NCI-H2107 treated with DMSO at 0.1 percent for 48 hours (cell line): Measurements from ENCODE around the gene C16orf78.
"Not testable (repeated sequence)": the region's sequence is repeated elsewhere in the genome, so short reads cannot be mapped to it uniquely, and the experiment has no call there.

Source experiments
- DNase-seq: peaks from one replicate; lab custom pipeline; 2025; ENCODE audit not compliant: unreplicated experiment; lab: John Stamatoyannopoulos, UW

C16orf78 gene

GRCh38 chr16:49349446-49350168 lies 24.0 kb upstream of the C16orf78 start:
- DNase-seq: no peak

GRCh38 chr16:49350265-49351095 lies 23.1 kb upstream of the C16orf78 start:
- DNase-seq: no peak

GRCh38 chr16:49351096-49351487 lies 22.5 kb upstream of the C16orf78 start:
- DNase-seq: no peak

- DNase-seq: no peak
These were observed 20.7 kb upstream of the C16orf78 start for GRCh38 chr16:49352892-49353291.

DNA sequence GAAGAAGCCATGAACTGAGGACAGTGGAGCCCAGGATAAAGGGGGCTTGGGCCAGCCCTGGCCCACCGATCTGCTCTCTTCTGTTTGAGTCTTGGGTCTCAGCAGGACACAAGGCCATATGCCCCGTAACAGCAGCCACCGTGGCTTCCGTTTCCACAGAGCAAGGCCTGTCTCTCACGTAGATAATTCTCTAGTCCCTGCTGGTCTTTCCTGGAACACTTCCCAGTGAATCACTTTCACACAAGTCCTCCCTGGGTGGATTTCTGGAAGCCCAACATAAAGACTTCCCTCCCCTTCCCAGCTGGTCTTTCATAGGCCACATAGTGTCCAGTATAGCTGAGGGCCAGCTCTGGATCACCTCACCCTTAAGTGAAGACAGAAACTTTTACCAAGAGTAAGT lies 19.9 kb upstream of the C16orf78 start:
- no peak for DNase-seq

- DNase-seq: no peak
These were observed 19.5 kb upstream of the C16orf78 start for GRCh38 chr16:49354101-49354500.

- no peak for DNase-seq
These were observed 18.6 kb upstream of the C16orf78 start for GRCh38 chr16:49354991-49355390.

GRCh38 chr16:49355933-49356665 lies 17.5 kb upstream of the C16orf78 start:
- DNase-seq: no peak

- DNase-seq: no peak
These were observed 16.7 kb upstream of the C16orf78 start for GRCh38 chr16:49356728-49357488.

DNA sequence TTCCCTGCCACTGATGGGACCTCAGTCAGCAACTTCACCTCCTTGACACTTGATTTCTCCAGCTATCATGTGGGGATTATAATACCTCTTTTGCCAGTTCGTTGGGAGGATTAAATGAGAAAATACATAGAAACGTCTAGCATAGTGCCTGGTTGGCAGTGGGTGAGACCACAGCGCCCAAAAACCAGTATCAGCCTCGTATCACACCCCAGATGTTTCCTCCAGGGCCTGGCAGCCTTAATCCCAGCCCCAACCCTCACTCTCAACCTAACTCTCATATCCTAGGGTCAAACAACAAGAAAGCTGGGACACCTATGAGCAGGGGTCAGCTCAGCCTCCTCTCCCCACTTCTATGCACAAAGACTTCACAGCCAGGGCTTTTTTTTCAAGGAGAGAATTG lies 14.0 kb upstream of the C16orf78 start:
- no peak for DNase-seq

DNA sequence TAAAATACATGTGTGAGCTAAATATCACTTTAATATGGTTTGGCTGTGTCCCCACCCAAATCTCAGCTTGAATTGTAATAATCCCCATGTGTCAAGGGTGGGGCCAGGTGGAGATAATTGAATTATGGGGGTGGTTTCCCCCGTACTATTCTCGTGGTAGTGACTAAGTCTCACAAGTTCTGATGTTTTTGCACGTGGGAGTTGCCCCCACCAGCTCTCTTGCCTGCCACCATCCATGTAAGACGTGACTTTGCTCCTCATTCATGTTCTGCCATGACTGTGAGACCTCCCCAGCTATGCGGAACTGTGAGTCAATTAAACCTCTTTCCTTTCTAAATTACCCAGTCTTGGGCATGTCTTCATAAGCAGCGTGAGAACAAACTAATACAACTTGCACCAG lies 11.9 kb upstream of the C16orf78 start:
- DNase-seq: not testable (repeated sequence)

GRCh38 chr16:49362230-49362629 lies 11.4 kb upstream of the C16orf78 start:
- no peak for DNase-seq

GRCh38 chr16:49365711-49366509 lies 7.7 kb upstream of the C16orf78 start:
- no peak for DNase-seq

DNA sequence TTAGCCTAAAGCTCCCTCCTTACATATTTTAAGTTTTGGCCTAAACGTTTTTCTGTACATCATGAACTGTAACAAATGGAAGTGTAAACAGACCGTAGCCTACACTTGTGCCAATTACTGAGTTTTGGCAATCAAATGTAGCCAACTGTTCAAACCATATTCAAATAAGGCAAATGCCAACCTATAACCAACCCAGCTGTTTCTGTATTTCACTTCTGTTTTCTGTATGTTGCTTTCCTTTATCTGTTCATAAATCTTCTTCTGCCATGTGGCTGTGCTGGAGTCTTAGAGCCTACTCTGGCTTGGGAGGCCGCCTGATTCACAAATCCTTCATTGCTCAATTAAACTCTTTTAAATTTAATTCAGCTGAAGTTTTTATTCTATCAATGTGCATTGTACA lies 6.9 kb upstream of the C16orf78 start:
- no peak for DNase-seq

GRCh38 chr16:49369651-49370611 lies 3.7 kb upstream of the C16orf78 start:
- no peak for DNase-seq

DNA sequence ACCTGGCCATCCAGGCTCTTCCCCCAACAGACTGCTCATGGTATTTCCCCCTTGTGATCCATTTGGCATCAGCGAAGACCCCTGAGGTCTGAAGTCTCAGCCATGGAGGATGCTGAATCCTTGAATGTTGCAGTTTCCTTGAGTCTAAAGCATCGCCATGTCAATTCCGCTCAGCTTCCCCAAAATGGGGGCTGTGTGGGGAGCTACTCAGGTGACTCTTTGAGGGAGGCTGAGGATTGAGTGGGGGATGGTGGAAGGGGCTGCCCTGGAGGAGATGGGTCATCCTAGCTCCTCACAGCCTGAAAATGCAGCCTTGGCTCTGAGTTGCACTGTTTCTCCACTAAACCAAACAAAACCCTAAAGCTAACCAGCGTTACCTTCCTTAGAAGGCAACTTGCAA lies 2.6 kb downstream of the C16orf78 start:
- DNase-seq: no peak

DNA sequence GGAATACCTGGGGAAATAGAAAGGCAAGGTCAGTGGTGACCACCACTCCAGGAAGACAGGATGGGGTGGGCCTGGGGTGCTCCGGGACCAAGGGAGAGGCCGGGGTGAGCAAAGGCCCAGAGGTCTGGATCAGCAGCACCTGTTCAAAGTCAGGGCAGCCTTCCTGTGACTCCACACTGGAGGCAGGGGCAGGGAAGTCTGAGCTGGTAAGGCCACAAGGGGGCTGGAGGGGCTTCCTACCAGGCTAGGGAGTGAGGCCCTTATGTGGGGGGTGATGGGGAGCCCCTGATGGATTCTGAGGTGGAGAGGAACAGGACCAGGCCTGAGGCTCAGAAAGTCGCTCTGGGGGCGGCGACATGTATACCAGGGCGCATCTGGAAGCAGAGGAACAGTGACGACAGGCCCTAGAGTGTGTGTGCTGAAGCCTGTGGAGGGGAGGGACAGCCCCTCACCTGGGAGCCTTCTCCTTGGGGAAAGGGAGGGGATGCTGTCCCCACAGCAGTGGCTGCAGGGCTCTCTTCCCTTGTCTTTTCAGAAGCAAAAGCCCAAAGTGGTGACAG lies 3.7 kb downstream of the C16orf78 start:
- DNase-seq: no peak

GRCh38 chr16:49378238-49378637 lies 4.6 kb downstream of the C16orf78 start:
- no peak for DNase-seq

GRCh38 chr16:49378816-49379215 lies 5.2 kb downstream of the C16orf78 start:
- DNase-seq: no peak
